Measurements from ENCODE around the gene PNPLA2.

The PNPLA2 gene

DNA sequence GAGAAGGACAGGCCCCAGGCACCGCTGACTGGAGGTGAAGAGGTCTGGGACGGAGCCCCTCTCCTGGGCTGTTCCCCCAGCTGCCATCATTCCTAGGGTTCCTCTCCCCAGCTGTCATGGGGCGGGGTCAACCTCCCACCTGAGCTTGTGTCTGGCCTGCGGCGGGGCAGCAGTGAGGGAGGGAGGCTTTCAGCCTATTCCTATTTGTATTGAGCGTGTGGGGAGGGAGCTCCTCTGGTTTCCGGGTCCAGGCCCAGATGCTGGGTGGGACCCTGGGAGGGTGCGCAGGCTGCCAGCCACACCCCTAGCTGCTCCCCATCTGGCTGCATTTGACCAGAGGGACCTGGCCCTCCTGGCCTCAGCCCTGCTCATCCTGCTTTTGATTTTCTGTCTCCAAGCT, 37.7 kb downstream of the PNPLA2 start:
- Mint-ChIP-seq H3K4me1 (no peaks in the 10 kb centered on the region), H3K9me3 (no peaks in the 10 kb centered on the region), H3K27ac (no peak overlapping the region), H3K36me3 (ENCODE audit: low read depth) (no peaks in the 10 kb centered on the region), H3K27me3 (no peaks in the 10 kb centered on the region), H3K4me3 (no peak overlapping the region)
- no peak for DNase-seq
- no peak for ATAC-seq

DNA sequence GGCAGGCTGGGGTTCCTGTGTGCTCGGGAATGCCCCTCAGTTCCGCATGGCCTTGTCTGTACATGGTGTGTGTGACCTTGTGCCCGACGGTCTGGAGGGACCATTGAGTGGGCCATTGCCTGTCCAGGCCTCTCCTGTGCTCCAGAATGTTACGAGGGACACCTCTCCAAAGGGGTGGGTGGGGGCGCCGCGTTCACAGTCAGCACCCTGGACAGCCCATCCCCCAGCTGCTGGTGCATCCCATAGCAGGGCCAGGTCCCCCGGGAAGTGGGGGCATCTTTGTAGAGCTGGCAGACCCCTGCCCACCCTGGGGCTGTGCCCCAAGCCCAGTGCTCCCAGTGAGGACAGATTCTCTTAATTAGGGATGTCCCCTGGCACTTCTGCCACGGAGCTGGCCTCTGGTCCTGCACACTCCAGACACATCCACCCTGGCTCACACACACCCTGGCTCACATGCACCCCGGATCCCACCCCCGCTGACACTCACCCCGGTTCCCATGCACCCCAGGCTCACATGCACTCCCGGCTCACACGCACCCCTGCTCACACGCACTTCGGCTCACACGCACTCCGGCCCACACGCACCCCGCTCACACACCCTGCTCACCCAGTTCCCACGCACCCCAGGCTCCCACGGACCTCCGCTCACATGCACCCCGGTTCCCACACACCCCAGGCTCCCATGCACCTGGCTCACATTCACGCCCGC, 39.5 kb downstream of the PNPLA2 start:
- no peaks in the 10 kb centered on the region for H3K36me3 Mint-ChIP-seq (ENCODE audit: low read depth)
- no peak for ATAC-seq
- no peak for DNase-seq
- no peak overlapping the region for H3K27ac Mint-ChIP-seq
- H3K4me3 Mint-ChIP-seq = no peak overlapping the region
- H3K9me3 Mint-ChIP-seq = no peaks in the 10 kb centered on the region
- no peaks in the 10 kb centered on the region for H3K27me3 Mint-ChIP-seq
- no peaks in the 10 kb centered on the region for H3K4me1 Mint-ChIP-seq

DNA sequence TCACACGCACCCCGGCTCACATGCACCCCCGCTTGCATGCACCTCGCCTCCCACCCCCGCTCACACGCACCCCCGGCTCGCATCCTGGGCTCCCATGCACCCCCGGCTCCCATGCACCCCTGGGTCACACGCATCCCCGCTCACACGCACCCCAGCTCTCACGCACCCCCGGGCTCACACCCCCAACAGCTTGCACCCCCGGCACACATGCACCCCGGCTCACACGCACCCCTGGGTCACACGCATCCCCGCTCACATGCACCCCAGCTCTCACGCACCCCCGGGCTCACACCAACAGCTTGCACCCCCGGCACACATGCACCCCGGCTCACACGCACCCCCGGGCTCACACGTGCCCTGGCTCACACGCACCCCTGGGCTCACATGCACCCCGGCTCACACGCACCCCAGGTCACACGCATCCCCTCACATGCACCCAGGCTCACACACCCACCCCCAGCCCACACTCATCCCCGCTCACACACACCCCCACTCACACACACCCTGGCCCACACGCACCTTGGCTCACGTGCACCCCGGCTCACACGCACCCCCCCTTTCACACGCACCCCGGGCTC, 40.1 kb downstream of the PNPLA2 start:
- Mint-ChIP-seq H3K27me3 (no peaks in the 10 kb centered on the region), H3K36me3 (ENCODE audit: low read depth) (no peaks in the 10 kb centered on the region), H3K4me1 (no peaks in the 10 kb centered on the region), H3K4me3 (no peak overlapping the region), H3K27ac (no peak overlapping the region), H3K9me3 (no peaks in the 10 kb centered on the region)
- no peak for DNase-seq
- no peak for ATAC-seq

DNA sequence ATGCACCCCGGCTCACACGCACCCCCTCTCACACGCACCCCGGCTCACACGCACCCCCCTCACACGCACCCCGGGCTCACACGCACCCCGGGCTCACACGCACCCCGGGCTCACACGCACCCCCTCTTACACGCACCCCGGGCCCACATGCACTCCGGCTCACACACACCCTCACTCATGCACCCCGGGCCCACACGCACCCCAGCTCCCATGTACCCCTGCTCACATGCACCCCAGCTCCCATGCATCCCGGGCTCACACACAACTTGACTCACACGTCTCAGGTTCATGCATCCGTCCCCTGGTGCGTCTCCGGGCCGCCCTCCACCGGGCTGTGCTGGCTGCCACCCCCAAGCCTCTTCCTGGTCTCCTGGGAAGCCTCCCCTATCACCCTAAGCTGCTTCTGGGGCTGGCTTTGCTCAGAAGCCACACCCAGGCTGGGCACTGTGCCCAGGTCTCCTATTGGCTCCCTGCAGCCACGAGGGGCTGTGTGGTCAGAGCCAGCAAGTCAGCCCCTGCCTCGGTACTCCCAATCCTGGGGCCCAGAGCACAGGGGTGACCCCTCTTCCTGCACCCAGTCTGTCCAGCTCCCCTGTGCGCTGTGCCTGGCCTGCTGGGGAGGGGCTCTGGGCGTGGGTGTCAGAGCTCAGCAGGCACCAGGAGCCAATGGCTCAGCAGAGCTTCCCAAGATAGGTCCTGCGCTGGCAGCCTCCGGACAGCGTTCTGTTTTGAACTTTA, 40.8 kb downstream of the PNPLA2 start:
- no peaks in the 10 kb centered on the region for H3K4me1 Mint-ChIP-seq
- H3K4me3 Mint-ChIP-seq = no peak overlapping the region
- DNase-seq = no peak
- H3K9me3 Mint-ChIP-seq = no peaks in the 10 kb centered on the region
- no peak overlapping the region for H3K27ac Mint-ChIP-seq
- no peaks in the 10 kb centered on the region for H3K36me3 Mint-ChIP-seq (ENCODE audit: low read depth)
- ATAC-seq = no peak
- no peaks in the 10 kb centered on the region for H3K27me3 Mint-ChIP-seq

DNA sequence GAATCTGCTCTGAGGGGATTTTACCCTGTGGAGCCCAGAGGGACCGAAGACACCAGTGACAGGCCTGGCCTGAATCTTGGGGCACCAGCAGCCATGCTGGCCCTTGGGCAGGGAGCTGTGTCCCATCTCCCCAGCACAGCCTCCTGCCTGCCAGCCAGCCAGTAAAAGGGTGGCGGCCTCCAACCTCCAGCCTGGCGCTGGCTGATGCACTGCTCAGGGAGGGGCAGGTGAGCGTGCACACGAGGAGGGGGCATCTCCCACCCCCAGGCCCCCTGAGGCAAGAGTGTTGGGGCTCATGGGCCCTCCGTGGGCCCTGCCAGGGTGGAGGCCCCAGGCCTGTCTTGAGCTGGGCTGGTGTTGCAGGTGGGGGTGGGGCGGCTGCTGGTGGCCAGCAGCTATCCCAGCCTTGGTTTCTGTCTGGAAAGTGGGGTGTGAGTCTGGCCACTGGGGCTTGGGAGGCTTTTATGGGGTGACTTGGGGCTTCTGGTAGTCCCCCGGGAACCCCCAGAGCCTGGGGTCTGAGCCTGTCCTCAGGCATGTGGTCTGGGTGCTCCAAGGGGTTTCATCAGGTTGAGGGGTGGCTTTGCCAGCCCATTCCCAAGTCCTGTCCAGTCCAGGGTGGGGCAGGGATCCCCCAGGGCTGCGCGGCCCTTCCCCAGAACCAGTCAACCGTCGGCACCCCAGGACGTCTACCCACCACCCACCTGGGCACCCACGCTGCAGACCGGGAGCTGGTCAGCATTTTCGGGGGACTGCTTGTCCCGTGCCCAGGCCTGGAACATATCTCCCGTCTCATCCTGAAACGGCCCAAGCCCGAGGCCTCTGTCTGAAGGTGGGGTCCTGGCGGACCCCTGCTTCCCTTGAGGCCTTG, 41.8 kb downstream of the PNPLA2 start:
- H3K4me1 Mint-ChIP-seq = no peaks in the 10 kb centered on the region
- no peaks in the 10 kb centered on the region for H3K9me3 Mint-ChIP-seq
- no peak for ATAC-seq
- H3K27ac Mint-ChIP-seq = no peak overlapping the region
- H3K27me3 Mint-ChIP-seq = no peaks in the 10 kb centered on the region
- DNase-seq = no peak
- H3K36me3 Mint-ChIP-seq (ENCODE audit: low read depth) = no peaks in the 10 kb centered on the region
- no peak overlapping the region for H3K4me3 Mint-ChIP-seq

DNA sequence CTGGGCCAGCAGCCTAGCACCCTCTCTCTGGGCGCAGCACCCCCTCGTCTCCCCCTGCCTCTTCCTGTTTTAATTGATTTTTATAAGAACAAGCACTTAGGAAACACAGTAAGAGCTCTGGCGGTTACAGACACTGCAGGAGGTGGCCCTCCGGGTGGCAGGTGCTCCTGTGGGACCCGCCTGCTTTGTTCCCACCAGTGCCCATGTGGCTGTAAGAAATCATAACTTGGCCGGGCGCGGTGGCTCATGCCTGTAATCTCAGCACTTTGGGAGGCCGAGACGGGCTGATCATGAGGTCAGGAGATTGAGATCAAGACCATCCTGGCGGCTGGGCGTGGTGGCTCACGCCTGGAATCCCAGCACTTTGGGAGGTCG, 42.4 kb downstream of the PNPLA2 start:
- DNase-seq = no peak
- ATAC-seq = no peak
- H3K36me3 Mint-ChIP-seq (ENCODE audit: low read depth) = no peaks in the 10 kb centered on the region
- no peak overlapping the region for H3K27ac Mint-ChIP-seq
- no peaks in the 10 kb centered on the region for H3K4me1 Mint-ChIP-seq
- no peaks in the 10 kb centered on the region for H3K27me3 Mint-ChIP-seq
- H3K9me3 Mint-ChIP-seq = no peaks in the 10 kb centered on the region
- H3K4me3 Mint-ChIP-seq = no peak overlapping the region

DNA sequence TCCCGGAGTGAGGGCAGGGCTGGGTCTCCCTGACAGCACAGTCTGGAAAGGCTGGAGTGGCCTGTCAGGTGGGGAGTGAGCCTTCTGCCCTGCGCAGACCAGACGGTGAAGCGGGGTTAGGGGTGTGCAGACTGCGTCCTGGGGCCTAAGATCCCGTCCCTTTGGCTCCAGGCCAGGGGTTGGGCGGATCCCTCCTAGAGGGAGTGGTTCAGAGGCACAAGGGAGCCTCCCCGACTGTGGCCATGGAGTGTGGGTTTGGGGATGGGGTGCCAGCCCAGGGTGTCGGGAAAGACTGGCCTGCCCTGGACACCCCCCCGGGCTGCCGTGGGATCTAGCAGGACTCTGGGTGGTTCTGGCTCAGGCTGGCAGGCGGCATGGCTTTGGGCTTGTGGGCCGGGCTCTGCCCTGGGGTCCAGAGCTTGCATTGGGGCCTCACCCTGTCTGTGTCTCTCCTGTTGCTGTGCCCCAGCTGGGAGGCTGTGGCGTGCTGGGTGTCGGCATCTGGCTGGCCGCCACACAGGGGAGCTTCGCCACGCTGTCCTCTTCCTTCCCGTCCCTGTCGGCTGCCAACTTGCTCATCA, 43.5 kb downstream of the PNPLA2 start:
- ATAC-seq = no peak
- no peaks in the 10 kb centered on the region for H3K36me3 Mint-ChIP-seq (ENCODE audit: low read depth)
- no peaks in the 10 kb centered on the region for H3K27me3 Mint-ChIP-seq
- no peaks in the 10 kb centered on the region for H3K9me3 Mint-ChIP-seq
- no peak overlapping the region for H3K4me3 Mint-ChIP-seq
- H3K4me1 Mint-ChIP-seq = no peaks in the 10 kb centered on the region
- no peak for DNase-seq
- H3K27ac Mint-ChIP-seq = no peak overlapping the region

DNA sequence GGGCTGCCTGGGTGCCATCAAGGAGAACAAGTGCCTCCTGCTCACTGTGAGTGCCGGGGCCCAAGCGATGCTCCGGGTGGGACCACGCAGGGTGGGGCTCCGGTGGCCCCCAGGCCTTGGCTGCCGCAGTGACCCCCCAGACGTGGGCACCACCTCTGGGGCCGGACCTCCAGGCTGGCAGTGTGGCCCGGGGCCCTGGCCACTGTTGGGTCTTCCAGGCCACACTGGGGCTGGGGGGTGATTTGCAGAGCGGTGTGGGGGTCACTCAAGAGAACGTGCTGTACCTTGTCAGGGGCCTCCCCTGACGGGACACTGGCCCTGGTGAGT, 43.9 kb downstream of the PNPLA2 start:
- Mint-ChIP-seq H3K4me1 (no peaks in the 10 kb centered on the region), H3K36me3 (ENCODE audit: low read depth) (no peaks in the 10 kb centered on the region), H3K9me3 (no peaks in the 10 kb centered on the region), H3K4me3 (no peak overlapping the region), H3K27me3 (no peaks in the 10 kb centered on the region), H3K27ac (no peak overlapping the region)
- DNase-seq (no peak), ATAC-seq (no peak)

DNA sequence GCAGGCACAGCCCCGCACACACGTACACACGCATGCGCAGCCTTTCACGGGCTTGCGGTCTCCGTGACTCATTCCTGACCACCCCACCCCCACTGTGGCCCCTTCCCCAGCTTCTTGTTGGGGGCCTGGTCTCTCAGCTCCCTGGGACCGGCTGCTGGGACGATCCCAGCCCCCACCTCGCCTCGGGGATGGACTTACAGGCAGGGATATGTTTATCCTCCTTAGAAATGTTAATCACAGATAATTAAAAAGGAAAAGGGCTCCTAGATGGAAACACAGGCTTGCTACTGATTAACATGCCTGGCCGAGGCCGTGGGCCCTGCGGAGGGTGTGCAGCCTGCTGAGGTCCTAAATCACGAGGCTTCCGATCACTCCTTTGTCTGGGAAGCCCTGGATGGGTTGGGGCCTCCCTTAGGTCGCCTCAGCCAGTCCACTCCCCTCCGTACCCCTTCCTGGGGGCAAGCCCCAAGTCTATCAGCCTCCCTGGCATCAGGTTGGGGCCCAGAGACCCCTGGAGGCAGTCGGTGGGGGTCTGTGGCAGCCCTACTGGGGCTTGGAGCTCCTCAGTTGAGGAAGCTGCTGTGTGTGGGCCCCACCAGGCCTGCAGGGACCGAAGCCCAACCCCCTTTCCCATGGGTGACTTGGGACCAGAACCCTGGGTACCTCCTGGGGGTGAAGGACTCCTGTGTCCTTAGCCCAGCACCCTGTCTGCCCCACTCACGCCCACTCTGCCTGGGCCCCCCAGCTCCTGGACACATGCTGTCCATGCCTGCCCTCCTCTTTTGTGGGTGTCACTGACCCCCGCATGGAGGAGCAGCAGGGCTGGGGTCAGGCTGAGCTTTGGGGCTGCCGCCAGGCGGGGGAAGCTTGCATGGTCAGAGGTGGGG, 44.6 kb downstream of the PNPLA2 start:
- H3K9me3 Mint-ChIP-seq = no peaks in the 10 kb centered on the region
- no peak overlapping the region for H3K27ac Mint-ChIP-seq
- DNase-seq (no peak), ATAC-seq (no peak)
- H3K4me1 Mint-ChIP-seq = no peaks in the 10 kb centered on the region
- H3K4me3 Mint-ChIP-seq = no peak overlapping the region
- no peaks in the 10 kb centered on the region for H3K27me3 Mint-ChIP-seq
- H3K36me3 Mint-ChIP-seq (ENCODE audit: low read depth) = no peaks in the 10 kb centered on the region

DNA sequence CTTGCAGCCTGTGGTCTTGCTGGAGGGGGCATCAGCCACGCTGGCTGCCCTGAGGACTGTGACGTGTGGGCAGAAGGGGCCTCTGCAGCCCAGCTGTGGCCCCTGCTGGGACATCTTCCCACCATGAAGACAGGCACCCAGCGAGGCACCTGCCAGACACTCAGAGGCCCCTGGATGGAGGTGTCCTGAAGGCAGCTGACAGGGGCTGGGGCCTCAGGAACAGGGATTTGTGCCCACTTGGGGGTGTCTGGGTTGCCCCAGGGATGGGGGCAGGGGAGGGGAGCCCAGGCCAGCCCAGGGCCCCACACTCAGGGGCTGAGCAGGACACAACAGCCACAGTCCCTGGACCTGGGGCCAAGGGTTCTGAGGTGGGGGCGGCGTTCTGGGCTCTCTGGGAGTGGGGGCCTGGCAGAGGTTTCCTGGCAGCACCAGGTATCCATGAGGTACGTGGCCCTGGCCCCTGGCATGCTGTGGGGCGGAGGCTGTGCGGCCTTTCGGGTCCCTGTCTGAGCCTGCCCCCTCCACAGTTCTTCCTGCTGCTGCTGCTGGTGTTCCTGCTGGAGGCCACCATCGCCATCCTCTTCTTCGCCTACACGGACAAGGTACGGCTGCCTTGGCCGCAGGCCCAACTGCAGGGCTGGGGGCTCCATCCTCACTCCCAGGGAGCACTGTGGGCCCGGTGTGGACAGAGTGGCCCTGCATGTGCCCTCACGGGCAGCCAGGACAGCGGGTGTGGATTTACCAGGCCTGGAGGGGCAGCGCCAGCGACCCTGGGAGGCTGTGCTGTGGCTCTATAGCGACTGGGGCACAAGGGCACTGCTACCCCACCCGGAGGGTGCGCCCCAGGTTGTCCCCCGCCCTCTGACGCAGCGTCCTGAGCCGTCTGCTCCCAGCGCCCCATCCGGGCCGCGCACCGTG, 45.5 kb downstream of the PNPLA2 start:
- H3K36me3 Mint-ChIP-seq (ENCODE audit: low read depth) = no peaks in the 10 kb centered on the region
- no peak overlapping the region for H3K27ac Mint-ChIP-seq
- ATAC-seq = no peak
- no peaks in the 10 kb centered on the region for H3K27me3 Mint-ChIP-seq
- H3K4me3 Mint-ChIP-seq = no peak overlapping the region
- H3K9me3 Mint-ChIP-seq = no peaks in the 10 kb centered on the region
- DNase-seq = no peak
- H3K4me1 Mint-ChIP-seq = no peaks in the 10 kb centered on the region

DNA sequence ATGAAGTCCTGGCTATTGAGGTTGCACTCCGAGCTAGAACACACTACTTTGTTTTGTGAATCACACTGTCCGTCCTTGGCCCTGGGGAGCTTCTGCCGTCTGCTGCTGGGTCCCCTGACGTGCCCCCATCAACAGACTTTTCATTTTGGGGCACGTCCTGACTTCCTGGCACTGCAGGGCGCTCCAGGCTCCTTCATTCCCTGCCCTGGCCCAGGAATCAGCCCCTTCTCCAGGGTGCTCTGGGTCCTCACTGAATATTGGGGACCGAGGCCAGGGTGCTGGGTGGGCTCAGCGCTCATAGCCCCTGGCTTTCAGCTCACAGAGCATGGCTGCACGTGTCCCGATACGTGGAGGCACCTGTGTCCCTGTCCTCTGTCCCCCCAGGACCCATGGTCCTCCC, 46.2 kb downstream of the PNPLA2 start:
- no peak for DNase-seq
- Mint-ChIP-seq H3K4me1 (no peaks in the 10 kb centered on the region), H3K4me3 (no peak overlapping the region), H3K27ac (no peak overlapping the region), H3K9me3 (no peaks in the 10 kb centered on the region), H3K36me3 (ENCODE audit: low read depth) (no peaks in the 10 kb centered on the region), H3K27me3 (no peaks in the 10 kb centered on the region)
- ATAC-seq = no peak

DNA sequence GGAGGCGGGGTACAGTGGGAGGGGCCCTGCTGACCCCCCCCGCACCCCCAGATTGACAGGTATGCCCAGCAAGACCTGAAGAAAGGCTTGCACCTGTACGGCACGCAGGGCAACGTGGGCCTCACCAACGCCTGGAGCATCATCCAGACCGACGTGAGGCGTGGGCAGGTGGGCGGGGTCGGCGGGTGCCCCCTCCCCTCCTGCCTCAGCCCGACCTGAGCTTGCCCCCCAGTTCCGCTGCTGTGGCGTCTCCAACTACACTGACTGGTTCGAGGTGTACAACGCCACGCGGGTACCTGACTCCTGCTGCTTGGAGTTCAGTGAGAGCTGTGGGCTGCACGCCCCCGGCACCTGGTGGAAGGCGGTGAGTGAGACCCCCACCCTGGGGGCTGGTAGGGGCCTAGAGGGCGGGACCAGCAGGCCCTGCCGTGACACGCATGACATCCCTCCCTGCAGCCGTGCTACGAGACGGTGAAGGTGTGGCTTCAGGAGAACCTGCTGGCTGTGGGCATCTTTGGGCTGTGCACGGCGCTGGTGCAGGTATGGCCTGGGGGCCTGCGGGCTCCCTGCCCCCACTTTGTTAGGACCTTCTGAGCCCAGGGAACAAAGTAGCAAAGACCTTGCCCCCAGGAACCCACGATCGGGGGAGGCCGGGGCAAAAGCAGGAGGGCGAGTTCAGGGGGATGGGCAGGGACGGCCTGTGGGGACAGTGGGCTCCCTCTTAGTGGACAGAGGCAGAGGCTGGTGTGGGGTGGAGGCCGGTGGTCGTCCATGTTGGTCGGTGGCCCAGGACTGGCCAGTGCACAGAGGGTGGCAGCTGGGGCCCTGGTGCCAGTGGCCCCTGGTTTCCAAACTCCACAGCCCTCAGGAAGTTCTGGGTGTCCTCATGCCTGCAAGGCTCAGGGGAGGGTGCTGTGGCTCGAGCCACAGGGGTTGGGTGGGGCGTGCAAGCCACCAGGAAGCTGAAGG, 47.0 kb downstream of the PNPLA2 start:
- DNase-seq = no peak
- H3K4me3 Mint-ChIP-seq = no peak overlapping the region
- H3K9me3 Mint-ChIP-seq = no peaks in the 10 kb centered on the region
- H3K4me1 Mint-ChIP-seq = no peaks in the 10 kb centered on the region
- no peak for ATAC-seq
- no peaks in the 10 kb centered on the region for H3K36me3 Mint-ChIP-seq (ENCODE audit: low read depth)
- H3K27me3 Mint-ChIP-seq = no peaks in the 10 kb centered on the region
- H3K27ac Mint-ChIP-seq = no peak overlapping the region
